ENCODE data around the gene TNP2. TPM values are rescaled to one million over a fixed set of nuclear protein-coding genes. Genes with fewer than 3 reads are reported as not detected.

Gene TNP2
- total and polyA plus RNA-seq, 9 of the 15 experiments (the other 6 are each of a cell fraction or from before 2014, with no cell fraction given): not detected

GRCh38 chr16:11271610-11272009 is 2.5 kb upstream of the TNP2 start (continued):
- TF ChIP-seq ARID4B (CRISPR knock-in tag; IDR thresholded peaks at IDR 0.05): no peak

- ChIA-PET POLR2A (interaction anchor here (0.6 to 1.2 kb wide), 3 partner anchors 10 to 17 kb away, joined by 3 to 5 read pairs (median 4); no protein-coding TSS in a partner anchor), CTCF (ENCODE audit: low intra/inter-chr PET ratio) (no interaction called here)
- no peak overlapping the region for H3K4me3 ChIP-seq
- no peak overlapping the region for H3K4me2 ChIP-seq (ENCODE audit: insufficient read depth, low read length)
- no peaks in the 10 kb centered on the region for H3K9me1 ChIP-seq (ENCODE audit: control insufficient read depth, insufficient read depth, low read length)
- 6% methylated on average over 2 of the region's 2 CpGs for WGBS (ENCODE audit: insufficient coverage, low coverage, missing lambda C conversion rate)
- in situ Hi-C loops (cut with MboI) (no loop called here), intact Hi-C loops (cut with micrococcal nuclease) (no loop called here)
- no peaks in the 10 kb centered on the region; the same call in 1 of the 2 replicates for H3K9me3 ChIP-seq (replicated peaks; ENCODE audit: control insufficient read depth, insufficient read depth, low read depth, low read length)
- no peak overlapping the region for H3K27ac ChIP-seq (ENCODE audit: extremely low read depth, low read depth, low read length)
- no peak for ATAC-seq
- DNase-seq (ENCODE audit: extremely low read depth in 1 of 4, low spot score in 3 of 4): no peak
- no peaks in the 10 kb centered on the region for H3K36me3 ChIP-seq (ENCODE audit: control insufficient read depth, insufficient read depth, low read length)
- 0 out of 2 replicates have a peak, but pooled peaks cover 2% of the 10 kb centered on the region for H4K20me1 ChIP-seq (replicated peaks; ENCODE audit: control insufficient read depth, insufficient read depth, low read length)
- H3K27me3 ChIP-seq (ENCODE audit: control insufficient read depth in 2 of 2, insufficient read depth in 2 of 2, low read length in 2 of 2): peaks cover 7 to 25% of the 10 kb centered on the region in 2 experiments; a peak in 4 of 5 replicates
- no TSS peak for BruUV-seq (replicated peaks)
- peaks cover 0 to 12% of the 10 kb centered on the region in 2 experiments; a peak in 2 of 5 replicates for H3K4me1 ChIP-seq (replicated peaks in 1 of 2; ENCODE audit: control insufficient read depth in 2 of 2, insufficient read depth in 2 of 2, low read length in 2 of 2)
- H3K79me2 ChIP-seq (ENCODE audit: control insufficient read depth, insufficient read depth, low read length): no peaks in the 10 kb centered on the region
- FAIRE-seq: no peak
- H3K9ac ChIP-seq (ENCODE audit: insufficient read depth in 1 of 2, low read depth in 2 of 2, low read length in 2 of 2): no peak overlapping the region
- no peak overlapping the region for H2AFZ ChIP-seq (ENCODE audit: low read depth, low read length)
- TF ChIP-seq SIRT6 (IDR thresholded peaks at IDR 0.05; ENCODE audit: low read depth, low read length): no peak
- TF ChIP-seq MAX (CRISPR knock-in tag; IDR thresholded peaks at IDR 0.05): no peak
- no peak for TF ChIP-seq MCM3 (IDR thresholded peaks at IDR 0.05)
- no peak for TF ChIP-seq ZNF609 (CRISPR knock-in tag; IDR thresholded peaks at IDR 0.05; ENCODE audit: borderline replicate concordance)
- no peak for TF ChIP-seq ZSCAN29 (IDR thresholded peaks at IDR 0.05)
- no peak for TF ChIP-seq ZNF354B (CRISPR knock-in tag; IDR thresholded peaks at IDR 0.05)
- no peak for TF ChIP-seq PRPF4 (IDR thresholded peaks at IDR 0.05; ENCODE audit: insufficient read depth, low read depth, low read length, poor library complexity, severe bottlenecking)
- TF ChIP-seq GATAD2B (IDR thresholded peaks at IDR 0.05; ENCODE audit: borderline replicate concordance): no peak
- TF ChIP-seq ELF2 (CRISPR knock-in tag; IDR thresholded peaks at IDR 0.05): no peak
Measured at GRCh38 chr16:11270602-11271162, 1.6 kb upstream of the TNP2 start.

Measured in K562 (cell line).